Measurements from ENCODE around the gene FAM151B.
A peak's percentile ranks its signal among the peaks of the same experiment; 100 is the strongest.
"Not testable (repeated sequence)": the region's sequence is repeated elsewhere in the genome, so short reads cannot be mapped to it uniquely, and the experiment has no call there.

FAM151B gene

GRCh38 chr5:80504833-80505232 is 16.9 kb downstream of the FAM151B start:
- DNase-seq (no peak), ATAC-seq (no peak)

- no peak for DNase-seq
- no peak for ATAC-seq
Observed at GRCh38 chr5:80507663-80508062, 19.8 kb downstream of the FAM151B start.

GRCh38 chr5:80508844-80509243 is 20.9 kb downstream of the FAM151B start:
- ATAC-seq, result no peak
- no peak for DNase-seq

- ATAC-seq, result no peak
Observed at GRCh38 chr5:80509362-80509761, 21.5 kb downstream of the FAM151B start.

GRCh38 chr5:80516826-80517225 is 28.9 kb downstream of the FAM151B start:
- ATAC-seq (peak; percentile 99), DNase-seq (peak; percentile 46)

More at GRCh38 chr5:80509362-80509761, 21.5 kb downstream of the FAM151B start:
- DNase-seq, result no peak

- DNase-seq, result no peak
- ATAC-seq, result no peak
Observed at GRCh38 chr5:80540691-80541090, 52.8 kb downstream of the FAM151B start.

GRCh38 chr5:80541392-80541791 is 53.5 kb downstream of the FAM151B start:
- no peak for DNase-seq
- peak; percentile 23 for ATAC-seq

- ATAC-seq, result no peak
- DNase-seq, result no peak
Observed at GRCh38 chr5:80554646-80555045, 66.7 kb downstream of the FAM151B start.

GRCh38 chr5:80555099-80555498 is 67.2 kb downstream of the FAM151B start:
- no peak for DNase-seq
- no peak for ATAC-seq

GRCh38 chr5:80559244-80559643 is 71.3 kb downstream of the FAM151B start:
- DNase-seq, result no peak
- ATAC-seq, result no peak

GRCh38 chr5:80565330-80565729 is 77.4 kb downstream of the FAM151B start:
- DNase-seq, result no peak

GRCh38 chr5:80566711-80567259 is 78.9 kb downstream of the FAM151B start:
- no peak for DNase-seq
- ATAC-seq, result no peak

More at GRCh38 chr5:80565330-80565729, 77.4 kb downstream of the FAM151B start:
- no peak for ATAC-seq

GRCh38 chr5:80568251-80568650 is 80.4 kb downstream of the FAM151B start:
- ATAC-seq (no peak), DNase-seq (no peak)

GRCh38 chr5:80569086-80569960 is 81.4 kb downstream of the FAM151B start:
- ATAC-seq, result peak; percentile 9
- DNase-seq, result peak; percentile 10

GRCh38 chr5:80569961-80570786 is 82.3 kb downstream of the FAM151B start, which contains the start of gene ANKRD34B:
TSS of gene ANKRD34B (minus strand) at chr5:80570280. CDS start at chr5:80560019, 10,261 bp downstream.
- peak; percentile 75 for ATAC-seq
- DNase-seq, result peak; percentile 48

GRCh38 chr5:80573062-80573461 is 85.2 kb downstream of the FAM151B start:
- DNase-seq (no peak), ATAC-seq (no peak)

GRCh38 chr5:80576383-80576782 is 88.5 kb downstream of the FAM151B start:
- DNase-seq, result no peak
- no peak for ATAC-seq

- no peak for DNase-seq
- no peak for ATAC-seq
Observed at GRCh38 chr5:80577707-80578106, 89.8 kb downstream of the FAM151B start.

GRCh38 chr5:80579050-80579449 is 91.2 kb downstream of the FAM151B start:
- no peak for DNase-seq
- ATAC-seq, result no peak

- ATAC-seq, DNase-seq: not testable (repeated sequence)
Observed at GRCh38 chr5:80580291-80580690, 92.4 kb downstream of the FAM151B start.

- no peak for ATAC-seq
- no peak for DNase-seq
Observed at GRCh38 chr5:80584770-80585169, 96.9 kb downstream of the FAM151B start.

GRCh38 chr5:80588858-80589540 is 101.1 kb downstream of the FAM151B start:
- ATAC-seq (no peak), DNase-seq (no peak)

Measured in stimulated activated naive CD8-positive, alpha-beta T cell treated with anti-CD3 and anti-CD28 coated beads, Interleukin-15, Interleukin-2, amounts not matched to agents 100 U/mL and 50 U/mL, for 24 hours (primary cell).